Cerebellar nuclear complex (tissue), 1 donor: ENCODE results near the gene PTMS.
A peak's percentile ranks its signal among the peaks of the same experiment; 100 is the strongest.

Experiments
- DNase-seq, 2 experiments: peaks; one replicate each; lab custom pipeline; 2025; lab: John Stamatoyannopoulos, UW

The PTMS gene

GRCh38 chr12:6771509-6772330 lies 5.6 kb downstream of the PTMS start:
- DNase-seq = no peak

DNA sequence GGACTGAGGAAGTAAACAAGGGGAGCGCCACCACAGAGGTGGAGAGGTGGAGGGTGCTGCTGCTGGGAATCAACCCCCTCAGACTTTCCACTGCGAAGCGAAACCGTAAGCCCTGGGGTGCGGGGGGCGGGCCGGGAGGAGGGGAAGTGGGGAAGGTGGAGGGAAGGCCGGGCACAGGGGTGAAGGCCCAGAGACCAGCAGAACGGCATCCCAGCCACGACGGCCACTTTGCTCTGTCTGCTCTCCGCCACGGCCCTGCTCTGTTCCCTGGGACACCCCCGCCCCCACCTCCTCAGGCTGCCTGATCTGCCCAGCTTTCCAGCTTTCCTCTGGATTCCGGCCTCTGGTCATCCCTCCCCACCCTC lies 6.2 kb downstream of the PTMS start, which contains the start of gene LAG3:
Gene LAG3, plus strand, starts transcription at position 190 of the 365 bp plus-strand sequence. CDS start 333 bp downstream, outside the sequence.
- DNase-seq = no peak

GRCh38 chr12:6772726-6773589 lies 6.8 kb downstream of the PTMS start:
- DNase-seq = no peak

GRCh38 chr12:6773590-6774351 lies 7.6 kb downstream of the PTMS start:
- no peak for DNase-seq

DNA sequence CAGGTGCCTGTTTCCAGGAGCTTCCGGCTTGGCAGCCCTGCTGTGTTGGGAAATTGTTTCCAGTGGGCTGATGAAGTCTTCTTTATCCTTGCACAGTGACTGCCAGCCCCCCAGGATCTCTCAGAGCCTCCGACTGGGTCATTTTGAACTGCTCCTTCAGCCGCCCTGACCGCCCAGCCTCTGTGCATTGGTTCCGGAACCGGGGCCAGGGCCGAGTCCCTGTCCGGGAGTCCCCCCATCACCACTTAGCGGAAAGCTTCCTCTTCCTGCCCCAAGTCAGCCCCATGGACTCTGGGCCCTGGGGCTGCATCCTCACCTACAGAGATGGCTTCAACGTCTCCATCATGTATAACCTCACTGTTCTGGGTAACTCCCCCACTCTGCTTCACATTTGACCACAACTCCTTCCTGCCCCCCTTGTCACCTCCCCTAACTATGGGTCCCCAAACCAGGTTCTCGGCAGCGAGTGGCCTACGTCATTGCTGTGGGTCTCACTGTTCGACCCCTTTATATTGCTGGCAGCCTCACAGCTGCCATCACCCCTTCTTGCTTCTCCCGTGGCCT lies 8.4 kb downstream of the PTMS start:
- no peak for DNase-seq

- DNase-seq = no peak
Measured at GRCh38 chr12:6775185-6776174, 9.3 kb downstream of the PTMS start.

GRCh38 chr12:6777386-6777785 lies 11.2 kb downstream of the PTMS start:
- DNase-seq = no peak

- peak in 1 of 2 experiments; percentile 8 for DNase-seq
Measured at GRCh38 chr12:6778217-6778573, 12.0 kb downstream of the PTMS start.

GRCh38 chr12:6778574-6779550 lies 12.7 kb downstream of the PTMS start:
- peak; percentile 35 to 82 for DNase-seq

DNA sequence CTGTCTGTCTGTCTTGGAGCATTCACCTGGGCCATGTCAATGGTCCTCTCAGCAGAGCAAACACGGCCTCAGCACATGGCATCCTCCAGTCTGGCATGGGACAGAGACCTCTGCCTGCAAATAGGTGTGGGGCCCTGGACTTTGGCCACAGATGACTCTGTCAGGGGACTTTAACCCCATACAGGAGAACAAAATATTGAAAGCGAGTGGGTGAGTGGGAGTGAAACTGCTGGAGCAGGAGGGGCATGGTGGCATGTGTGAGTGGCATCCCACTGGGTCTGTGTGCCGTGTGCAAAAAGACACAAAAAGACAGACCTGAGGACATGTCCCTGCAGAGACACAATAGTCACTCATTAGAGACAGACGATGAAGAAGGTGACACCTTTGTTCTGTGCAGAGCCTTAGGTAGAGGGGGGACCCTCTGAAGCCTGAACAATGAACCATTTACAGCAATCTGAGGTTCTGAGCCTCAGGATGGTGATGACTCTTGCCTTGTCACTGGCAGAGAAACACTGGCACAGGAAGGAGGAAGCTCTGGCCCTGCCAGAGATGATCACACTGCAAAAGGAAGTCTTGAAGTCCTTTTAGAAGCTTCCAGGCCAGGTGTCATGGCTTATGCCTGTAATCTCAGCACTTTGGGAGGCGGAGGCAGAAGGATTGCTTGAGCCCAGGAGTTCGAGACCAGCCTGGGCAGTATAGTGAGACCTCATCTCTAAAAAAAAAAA lies 13.7 kb downstream of the PTMS start:
- no peak for DNase-seq

DNA sequence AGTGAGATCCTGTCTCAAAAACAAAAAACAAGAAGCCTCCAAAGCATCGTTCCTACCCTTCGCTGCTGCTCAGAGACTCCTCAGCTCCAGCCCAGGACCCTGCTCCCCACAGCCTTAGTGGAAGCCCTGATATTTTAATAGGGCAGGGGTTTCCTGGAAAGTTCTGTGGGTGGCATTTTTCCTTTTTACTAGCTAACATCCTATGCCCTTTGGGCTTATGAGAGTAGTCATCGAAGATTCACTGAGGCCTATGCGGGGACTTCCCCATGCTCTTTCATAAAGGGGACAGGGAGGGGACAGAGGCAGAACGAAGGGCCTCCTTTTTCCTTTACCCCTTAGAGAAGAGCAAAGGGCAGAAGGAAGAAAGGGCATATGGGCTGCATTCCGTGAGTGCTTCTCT lies 14.4 kb downstream of the PTMS start:
- DNase-seq = no peak

DNA sequence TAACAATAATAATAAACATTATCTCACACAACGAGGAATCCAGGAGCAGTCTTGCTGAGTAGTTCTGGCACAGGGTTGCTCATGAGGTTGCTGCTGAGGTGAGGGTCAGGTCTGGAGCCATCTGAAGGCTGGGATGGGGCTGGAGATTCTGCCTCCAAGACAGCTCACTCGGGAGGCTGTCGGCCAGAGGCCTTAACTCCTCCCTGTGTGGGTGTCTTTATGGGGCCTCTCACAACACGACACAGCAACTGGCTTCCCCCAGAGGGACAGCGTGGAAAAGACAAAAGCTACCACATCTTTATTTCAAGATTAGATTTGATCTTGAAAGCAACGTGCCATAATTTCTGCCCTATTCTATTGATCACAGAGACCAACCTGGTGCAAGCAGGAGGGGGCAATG lies 16.0 kb downstream of the PTMS start:
- no peak for DNase-seq

GRCh38 chr12:6782850-6783566 lies 16.8 kb downstream of the PTMS start:
- DNase-seq = no peak

DNA sequence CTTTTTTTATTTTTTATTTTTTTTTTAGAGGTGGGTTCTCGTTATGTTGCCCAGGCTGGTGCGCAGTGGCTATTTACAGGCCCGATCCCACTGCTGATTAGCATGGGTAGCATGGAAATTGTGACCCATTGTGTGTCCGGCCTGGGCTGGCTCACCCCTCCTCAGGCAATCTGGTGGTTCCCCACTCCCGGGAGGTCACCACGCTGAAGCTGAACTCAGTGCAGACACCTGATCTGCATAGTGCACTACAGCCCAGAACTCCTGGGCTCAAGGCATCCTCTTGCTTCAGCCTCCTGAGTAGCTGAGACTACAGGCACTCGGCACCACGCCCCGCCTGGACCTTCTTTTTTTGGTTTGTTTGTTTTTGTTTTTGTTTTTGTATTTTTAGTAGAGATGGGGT lies 17.7 kb downstream of the PTMS start:
- DNase-seq = no peak

- DNase-seq = no peak
Measured at GRCh38 chr12:6784296-6784695, 18.1 kb downstream of the PTMS start.

GRCh38 chr12:6784761-6785160 lies 18.6 kb downstream of the PTMS start:
- DNase-seq = no peak

DNA sequence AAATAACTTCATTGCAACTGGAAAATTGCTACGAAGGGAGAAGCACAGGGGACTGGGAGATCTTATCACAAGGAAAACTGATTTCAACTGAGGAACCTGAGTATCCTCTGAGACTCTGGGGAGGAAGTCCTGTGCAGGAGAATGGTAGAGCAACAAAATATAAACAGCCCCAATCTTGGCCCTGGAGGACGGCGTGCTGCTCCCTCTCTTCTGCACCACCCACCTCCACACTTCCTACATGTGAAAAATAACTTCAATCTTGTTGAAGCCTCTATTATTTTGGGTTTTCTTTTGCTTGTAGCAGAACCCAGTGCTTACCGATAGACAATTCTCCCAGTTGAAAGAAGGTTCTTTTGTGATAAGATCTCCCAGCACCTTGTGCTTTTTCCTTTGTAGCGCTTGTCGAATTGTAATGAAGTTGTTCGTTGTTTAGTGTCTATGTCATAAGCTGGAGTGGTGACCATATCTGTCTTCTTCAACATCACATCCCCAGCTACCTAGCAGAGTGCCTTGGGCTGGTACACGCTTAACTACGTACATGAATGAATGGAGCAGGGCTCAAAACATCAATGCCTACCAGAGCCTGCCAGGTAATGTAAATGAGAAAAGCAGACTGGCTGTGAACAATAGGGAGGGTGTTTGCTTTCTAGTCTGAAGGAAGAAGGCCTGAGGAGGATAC lies 20.4 kb downstream of the PTMS start:
- DNase-seq = no peak

DNA sequence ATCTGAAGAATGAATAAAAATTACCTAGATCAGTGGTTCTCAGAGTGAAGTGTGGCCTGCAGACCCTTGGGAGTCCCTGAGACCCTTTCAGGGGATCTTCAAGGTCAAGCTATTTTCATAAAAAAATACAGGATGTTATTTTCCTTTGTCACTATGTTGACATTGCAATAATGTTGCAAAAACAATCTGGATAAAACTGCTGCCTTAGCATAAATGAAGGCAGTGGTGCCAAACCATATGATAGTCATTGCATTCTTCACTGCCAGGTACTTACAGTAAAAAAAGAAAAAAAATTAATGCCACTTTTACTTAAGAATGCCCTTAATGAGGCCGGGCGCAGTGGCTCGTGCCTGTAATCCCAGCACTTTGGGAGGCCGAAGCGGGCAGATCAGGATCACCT lies 21.1 kb downstream of the PTMS start:
- no peak for DNase-seq
